Astrocyte of the cerebellum (primary cell): Measurements from ENCODE around the gene ARL10.

Experiments
- DNase-seq: peaks from one replicate; pipeline ENCODE4 v3.0.0-alpha.2; 2011; ENCODE audit warnings: low read depth
- H3K4me3 ChIP-seq: 2 replicates; pipeline ENCODE4 v1.5.1; 2011; ENCODE audit warnings: mild to moderate bottlenecking, low read depth, low read length, moderate library complexity
- in situ Hi-C: cut with HindIII; loops from 2 replicates; pipeline ENCODE4 v1.10.0; 2017; ENCODE audit warnings: low sequenced_read_pairs
- TF ChIP-seq, protein P1 (sequence below): IDR thresholded peaks from 2 replicates; pipeline ENCODE4 v1.5.1; 2012; ENCODE audit warnings: low read length, low read depth, moderate library complexity, mild to moderate bottlenecking; ENCODE audit errors: missing control alignments

ARL10 gene

DNA sequence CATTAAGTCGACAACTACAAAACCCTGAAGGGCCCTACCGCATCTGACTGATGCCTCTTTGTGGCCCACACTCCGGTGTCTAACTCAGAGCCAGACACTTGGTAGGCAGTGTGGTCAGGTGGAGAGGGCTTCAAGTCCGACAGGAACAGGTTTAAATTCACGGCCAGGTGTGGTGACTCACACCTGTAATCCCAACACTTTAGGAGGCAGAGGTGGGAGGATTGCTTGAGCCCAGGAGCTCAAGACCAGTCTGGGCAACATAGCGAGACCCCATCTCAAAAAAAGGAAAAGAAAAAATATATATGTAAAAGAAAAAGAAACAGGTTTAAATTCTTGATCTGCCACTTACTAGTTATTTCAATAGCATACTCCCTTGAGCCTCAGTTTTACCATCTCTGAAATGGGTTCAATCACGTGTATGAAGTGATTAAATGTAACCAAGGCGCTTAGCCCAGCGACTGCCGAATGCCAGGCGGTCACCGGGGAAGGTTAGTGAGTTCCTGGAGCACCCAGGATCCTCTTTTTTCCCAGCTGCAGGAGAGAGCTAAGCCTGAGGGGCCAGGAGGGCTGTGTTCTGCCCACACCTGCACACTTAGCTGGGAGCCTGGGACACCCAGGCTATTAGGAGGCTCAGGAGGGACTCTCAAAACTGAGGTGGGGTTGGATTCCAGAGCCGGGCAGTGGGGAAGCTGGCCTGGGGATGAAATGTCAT is 50.1 kb downstream of the ARL10 start:
- H3K4me3 ChIP-seq: peak overlapping the region; percentile 81
- in situ Hi-C loops: no loop called here
- TF ChIP-seq, protein P1, sequence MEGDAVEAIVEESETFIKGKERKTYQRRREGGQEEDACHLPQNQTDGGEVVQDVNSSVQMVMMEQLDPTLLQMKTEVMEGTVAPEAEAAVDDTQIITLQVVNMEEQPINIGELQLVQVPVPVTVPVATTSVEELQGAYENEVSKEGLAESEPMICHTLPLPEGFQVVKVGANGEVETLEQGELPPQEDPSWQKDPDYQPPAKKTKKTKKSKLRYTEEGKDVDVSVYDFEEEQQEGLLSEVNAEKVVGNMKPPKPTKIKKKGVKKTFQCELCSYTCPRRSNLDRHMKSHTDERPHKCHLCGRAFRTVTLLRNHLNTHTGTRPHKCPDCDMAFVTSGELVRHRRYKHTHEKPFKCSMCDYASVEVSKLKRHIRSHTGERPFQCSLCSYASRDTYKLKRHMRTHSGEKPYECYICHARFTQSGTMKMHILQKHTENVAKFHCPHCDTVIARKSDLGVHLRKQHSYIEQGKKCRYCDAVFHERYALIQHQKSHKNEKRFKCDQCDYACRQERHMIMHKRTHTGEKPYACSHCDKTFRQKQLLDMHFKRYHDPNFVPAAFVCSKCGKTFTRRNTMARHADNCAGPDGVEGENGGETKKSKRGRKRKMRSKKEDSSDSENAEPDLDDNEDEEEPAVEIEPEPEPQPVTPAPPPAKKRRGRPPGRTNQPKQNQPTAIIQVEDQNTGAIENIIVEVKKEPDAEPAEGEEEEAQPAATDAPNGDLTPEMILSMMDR: no peak
- DNase-seq: no peak

DNA sequence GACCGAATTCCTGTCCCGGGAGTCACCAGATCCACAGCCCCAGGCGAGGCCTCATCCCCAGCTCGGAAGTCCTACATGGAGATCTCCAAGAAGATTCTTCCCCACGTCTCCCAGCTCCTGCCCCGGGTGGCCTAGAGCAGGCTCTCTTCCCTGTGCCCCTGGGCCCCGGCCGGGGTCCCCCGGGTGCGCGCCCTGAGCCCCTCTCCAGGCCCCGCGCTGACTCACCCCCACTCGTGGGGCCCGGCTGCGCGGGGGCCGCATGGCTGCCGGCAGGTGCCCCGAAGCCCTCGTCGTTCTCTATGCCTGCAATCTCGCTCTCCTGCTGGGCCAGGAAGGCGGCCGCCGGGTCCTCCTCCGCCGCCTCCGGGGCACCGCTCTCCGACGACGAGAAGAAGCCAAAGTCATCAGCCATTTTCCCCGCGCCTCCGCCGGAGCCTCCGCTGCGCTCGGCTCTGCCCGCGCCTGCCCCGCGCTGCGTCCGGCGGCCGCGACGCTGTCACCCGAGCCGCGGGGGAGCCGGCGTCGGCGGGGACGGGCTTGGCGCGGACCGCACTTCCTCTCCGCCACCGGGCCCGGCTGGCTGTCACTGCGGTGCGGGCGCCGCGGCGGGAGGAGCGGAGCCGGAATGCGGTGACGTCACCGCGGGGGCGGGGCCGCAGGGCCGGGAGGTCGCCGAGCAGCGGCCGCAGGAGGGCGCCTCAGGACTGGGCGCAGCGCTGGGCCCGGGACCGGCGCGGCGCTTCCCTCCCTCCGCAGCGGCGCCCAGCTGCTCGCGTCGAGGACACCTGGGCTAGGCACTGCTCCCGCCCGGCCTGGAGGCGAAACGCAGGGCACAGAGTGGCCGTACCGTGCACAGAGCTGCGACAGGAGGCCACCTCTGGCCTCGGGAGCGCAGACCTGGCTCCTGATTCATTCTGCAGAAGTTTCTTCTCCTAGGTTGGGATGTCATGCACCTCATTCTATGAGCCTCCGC is 51.0 kb downstream of the ARL10 start, which contains the start of gene CLTB:
TSS of gene CLTB (minus strand) at position 588 of the 973 bp plus-strand sequence. CDS start at position 412, 176 bp downstream.
- DNase-seq: peak; percentile 24
- in situ Hi-C loops: no loop called here
- TF ChIP-seq, protein P1: peak; percentile 19
- peak within 1 kb of the TSS; percentile 81 for H3K4me3 ChIP-seq

- H3K4me3 ChIP-seq: peak overlapping the region; percentile 81
- TF ChIP-seq, protein P1: no peak
- in situ Hi-C loops: no loop called here
- DNase-seq: no peak
Observed at GRCh38 chr5:176416965-176417364, 51.7 kb downstream of the ARL10 start.

- TF ChIP-seq, protein P1: no peak
- DNase-seq: no peak
- in situ Hi-C loops: no loop called here
- H3K4me3 ChIP-seq: no peak overlapping the region
Observed at GRCh38 chr5:176418251-176418650, 53.0 kb downstream of the ARL10 start.

- in situ Hi-C loops: no loop called here
- TF ChIP-seq, protein P1: no peak
- H3K4me3 ChIP-seq: no peak overlapping the region
- DNase-seq: no peak
Observed at GRCh38 chr5:176420086-176420485, 54.8 kb downstream of the ARL10 start.

DNA sequence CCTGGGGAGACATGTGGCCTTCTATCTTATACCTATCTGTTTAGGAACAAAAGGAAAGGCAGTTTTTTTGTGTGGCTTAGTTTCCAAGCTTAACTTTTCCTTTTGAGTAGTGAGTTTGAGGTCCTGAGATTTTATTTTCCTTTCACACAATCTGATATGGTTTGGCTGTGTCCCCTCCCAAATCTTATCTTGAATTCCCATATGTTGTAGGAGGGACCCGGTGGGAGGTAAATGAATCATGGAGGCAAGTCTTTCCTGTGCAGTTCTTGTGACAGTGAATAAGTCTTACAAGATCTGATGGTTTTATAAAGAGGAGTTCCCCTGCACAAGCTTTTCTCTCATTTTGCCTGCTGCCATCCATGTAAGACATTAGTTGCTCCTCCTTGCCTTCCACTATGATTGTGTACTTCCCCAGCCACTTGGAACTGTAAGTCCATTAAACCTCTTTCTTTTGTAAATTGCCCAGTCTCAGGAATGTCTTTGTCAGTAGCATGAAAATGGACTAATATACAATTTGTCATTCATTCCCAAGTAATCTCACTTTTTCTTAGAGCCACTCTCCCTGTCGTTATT is 55.8 kb downstream of the ARL10 start:
- in situ Hi-C loops: no loop called here
- DNase-seq: no peak

More for the DNA sequence above, 55.8 kb downstream of the ARL10 start:
- TF ChIP-seq, protein P1: no peak
- no peak overlapping the region for H3K4me3 ChIP-seq
